ENCODE measurements around the gene DDX42. TPM values are rescaled to one million over a fixed set of nuclear protein-coding genes. Genes with fewer than 3 reads are reported as not detected.

DDX42 gene
- total RNA-seq, 1 donor from 2014 or later: 146 TPM

DNA sequence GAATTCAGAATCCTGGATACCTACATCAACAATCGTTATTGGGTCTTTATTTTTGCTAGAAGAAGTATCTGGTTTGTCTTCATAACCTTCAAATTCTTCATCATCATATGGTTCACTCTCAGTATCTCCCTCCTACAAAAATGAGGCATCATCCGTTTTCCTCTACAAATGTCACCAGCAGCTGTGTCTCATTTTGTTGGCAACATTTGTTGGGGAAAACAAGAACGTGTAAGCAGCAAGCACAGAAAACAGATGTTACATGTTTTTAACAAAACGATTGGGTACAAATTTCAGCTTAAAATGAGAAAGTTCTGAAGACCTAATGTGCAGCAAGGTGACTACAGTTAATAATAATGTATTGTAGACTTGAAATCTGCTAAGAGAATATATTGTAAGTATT is 9.3 kb upstream of the DDX42 start:
- H3K36me3 Mint-ChIP-seq (ENCODE audit: low read depth): peaks cover 60% of the 10 kb centered on the region
- no peak overlapping the region for H3K27ac Mint-ChIP-seq

DNA sequence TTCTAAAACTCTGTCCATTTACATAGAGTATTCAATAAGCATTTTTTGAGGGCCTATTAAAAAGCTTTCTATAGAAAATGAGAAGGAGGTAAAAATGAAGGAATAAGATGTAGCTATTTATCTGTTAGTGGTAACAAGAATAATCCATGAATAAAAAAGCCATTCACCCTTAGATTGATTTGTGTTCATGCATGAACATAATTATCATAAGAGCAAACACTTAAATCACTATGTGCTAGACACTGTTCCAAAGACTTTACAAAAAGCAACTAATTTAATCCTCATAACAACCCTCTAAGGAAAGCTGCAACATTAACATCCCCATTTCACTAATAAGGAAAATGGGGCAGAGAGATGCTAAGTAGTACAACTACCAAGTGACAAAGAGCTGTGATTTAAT is 7.2 kb upstream of the DDX42 start:
- intact Hi-C loops (cut with micrococcal nuclease): no loop called here
- Mint-ChIP-seq H3K4me3 (no peak overlapping the region), H3K27me3 (no peaks in the 10 kb centered on the region), H3K27ac (no peak overlapping the region), H3K36me3 (ENCODE audit: low read depth) (peaks cover 56% of the 10 kb centered on the region), H3K4me1 (peaks cover 31% of the 10 kb centered on the region), H3K9me3 (no peaks in the 10 kb centered on the region)
- no peak for DNase-seq

More for the DNA sequence above, 9.3 kb upstream of the DDX42 start:
- intact Hi-C loops (cut with micrococcal nuclease): no loop called here
- no peaks in the 10 kb centered on the region for H3K9me3 Mint-ChIP-seq
- peaks cover 24% of the 10 kb centered on the region for H3K4me1 Mint-ChIP-seq
- DNase-seq: no peak
- no peak overlapping the region for H3K4me3 Mint-ChIP-seq
- no peaks in the 10 kb centered on the region for H3K27me3 Mint-ChIP-seq

DNA sequence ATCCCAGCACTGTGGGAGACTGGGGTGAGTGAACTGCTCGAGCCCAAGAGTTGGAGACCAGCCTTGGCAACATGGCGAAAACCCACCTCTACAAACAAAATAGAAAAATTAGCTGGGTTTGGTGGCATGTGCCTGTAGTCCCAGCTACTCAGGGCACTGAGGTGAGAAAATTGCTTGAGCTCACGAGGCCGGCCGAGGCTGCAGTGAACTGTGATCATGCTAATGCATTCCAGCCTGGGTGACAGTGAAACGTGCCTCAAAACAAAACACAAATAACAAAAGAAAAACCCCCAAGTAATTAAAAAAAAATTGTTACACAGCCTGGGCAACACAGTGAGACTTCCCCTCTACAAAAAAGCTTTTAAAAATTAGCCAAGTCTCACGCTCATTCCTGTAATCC is 5.5 kb upstream of the DDX42 start:
- intact Hi-C loops (cut with micrococcal nuclease): no loop called here
- H3K36me3 Mint-ChIP-seq (ENCODE audit: low read depth): peaks cover 56% of the 10 kb centered on the region

DNA sequence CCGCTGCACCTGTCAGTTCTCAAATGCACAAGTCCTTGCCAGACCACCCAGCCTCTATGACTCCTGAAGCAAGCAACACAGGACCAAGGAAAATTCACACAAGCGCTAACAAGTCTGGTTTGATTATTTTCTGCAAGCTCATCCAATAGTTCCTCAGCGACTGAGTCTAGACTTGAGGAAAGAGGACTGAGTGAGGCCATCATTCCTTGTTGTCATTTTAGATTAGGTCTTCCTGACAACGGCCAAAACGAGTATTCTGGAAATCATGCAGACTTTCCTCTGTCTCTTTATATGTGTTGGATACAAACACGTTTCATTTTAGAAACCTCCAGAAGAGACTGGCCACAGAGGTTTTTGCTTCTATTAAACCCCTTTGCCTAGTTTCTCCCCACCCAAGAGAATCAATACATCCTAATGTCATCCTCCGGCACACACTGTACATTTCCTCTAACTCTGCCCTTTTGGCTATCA is 1.1 kb upstream of the DDX42 start:
- intact Hi-C loops (cut with micrococcal nuclease): loop anchor here (1.0 kb wide), 6 partner anchors 32 to 733 kb away; partner anchors contain the start of genes CEP95, DDX5, FTSJ3 and MAP3K3
- H3K4me1 Mint-ChIP-seq: peaks cover 42% of the 10 kb centered on the region
- no peak for DNase-seq
- peak overlapping the region; percentile 99 for H3K4me3 Mint-ChIP-seq
- no peaks in the 10 kb centered on the region for H3K9me3 Mint-ChIP-seq
- H3K27me3 Mint-ChIP-seq: peaks cover 2% of the 10 kb centered on the region
- H3K27ac Mint-ChIP-seq: peak overlapping the region; percentile 100
- H3K36me3 Mint-ChIP-seq (ENCODE audit: low read depth): peaks cover 55% of the 10 kb centered on the region

More for the DNA sequence above, 5.5 kb upstream of the DDX42 start:
- Mint-ChIP-seq H3K9me3 (no peaks in the 10 kb centered on the region), H3K4me3 (no peak overlapping the region), H3K27me3 (no peaks in the 10 kb centered on the region), H3K27ac (no peak overlapping the region), H3K4me1 (peaks cover 30% of the 10 kb centered on the region)
- DNase-seq: no peak

DNA sequence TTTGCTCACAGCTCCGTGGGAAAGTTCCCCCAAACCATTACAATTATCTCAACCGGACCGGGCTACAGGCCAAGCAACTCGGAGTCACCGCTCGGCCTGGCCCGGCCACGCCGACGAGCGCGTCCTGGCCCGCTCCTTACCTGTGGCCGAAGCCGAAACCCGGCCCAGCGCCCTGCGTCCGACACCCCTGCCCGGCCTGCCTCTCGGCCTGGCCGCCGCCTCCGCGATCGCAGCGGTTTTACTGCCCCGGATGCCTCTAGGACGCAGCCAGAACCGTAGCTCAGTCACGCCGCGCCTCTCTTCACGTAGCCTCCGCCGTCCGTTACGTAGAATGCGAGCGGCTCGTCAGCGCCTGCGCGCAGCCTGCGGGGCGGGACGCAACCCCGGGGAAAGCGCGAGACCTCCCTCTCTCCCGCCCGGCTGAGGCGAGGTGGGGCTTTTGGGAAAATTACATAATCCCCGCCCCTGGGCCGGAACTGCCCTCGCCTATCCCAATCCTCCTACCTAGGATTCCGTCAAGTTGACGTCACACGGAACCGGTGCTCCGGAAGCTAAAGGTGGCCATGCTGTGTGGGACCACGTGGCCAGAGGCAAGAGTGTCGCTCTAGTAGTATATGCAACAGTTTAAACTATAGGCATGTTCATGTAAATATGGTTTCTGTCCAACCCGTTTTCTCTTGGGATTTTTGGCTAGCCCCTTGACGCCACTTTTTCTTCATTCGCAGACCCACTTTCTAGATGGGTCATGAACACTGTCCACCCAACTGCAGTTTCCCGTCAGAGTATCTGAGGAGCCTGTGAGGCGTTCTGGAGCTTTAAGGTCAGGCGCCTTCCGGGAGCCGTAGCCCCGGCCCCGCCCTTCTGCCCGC is 464 bp upstream of the DDX42 start, which contains the start of gene CCDC47:
Gene CCDC47, minus strand, starts transcription at position 326 of the 869 bp plus-strand sequence. CDS start 7,422 bp downstream, outside the sequence.
- H3K4me3 Mint-ChIP-seq: peak within 1 kb of the TSS; percentile 99
- H3K9me3 Mint-ChIP-seq: no peaks in the 10 kb centered on the region
- H3K27ac Mint-ChIP-seq: peak within 1 kb of the TSS; percentile 100
- intact Hi-C loops (cut with micrococcal nuclease): loop anchor here (1.0 kb wide), 7 partner anchors 32 to 733 kb away; partner anchors contain the start of genes CEP95, DDX5, FTSJ3 and MAP3K3
- peaks cover 44% of the 10 kb centered on the region for H3K4me1 Mint-ChIP-seq
- peaks cover 57% of the 10 kb centered on the region for H3K36me3 Mint-ChIP-seq (ENCODE audit: low read depth)
- peaks cover 2% of the 10 kb centered on the region for H3K27me3 Mint-ChIP-seq
- DNase-seq: peak; percentile 100

DNA sequence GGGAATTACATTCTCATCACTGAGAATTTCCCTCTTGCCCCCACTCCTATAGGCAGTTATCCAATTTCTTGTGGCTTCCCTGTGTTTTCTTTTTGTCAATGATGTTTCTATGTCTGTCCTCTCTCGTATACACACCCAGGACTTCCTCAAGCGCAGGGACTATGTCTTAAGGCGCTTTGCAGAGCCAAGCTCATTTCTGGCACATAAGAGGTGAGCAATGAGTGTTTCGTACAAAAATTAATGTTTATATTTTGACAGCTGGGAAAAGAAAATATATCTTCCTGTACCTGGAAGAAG is 947 bp downstream of the DDX42 start:
- peak; percentile 74 for DNase-seq
- Mint-ChIP-seq H3K4me1 (peaks cover 49% of the 10 kb centered on the region), H3K4me3 (peak overlapping the region; percentile 99), H3K36me3 (ENCODE audit: low read depth) (peaks cover 63% of the 10 kb centered on the region), H3K27me3 (peaks cover 2% of the 10 kb centered on the region), H3K27ac (peak overlapping the region; percentile 100), H3K9me3 (no peaks in the 10 kb centered on the region)
- intact Hi-C loops (cut with micrococcal nuclease): loop anchor here (1.0 kb wide), 1 partner anchor 77 kb away; no protein-coding TSS in a partner anchor

DNA sequence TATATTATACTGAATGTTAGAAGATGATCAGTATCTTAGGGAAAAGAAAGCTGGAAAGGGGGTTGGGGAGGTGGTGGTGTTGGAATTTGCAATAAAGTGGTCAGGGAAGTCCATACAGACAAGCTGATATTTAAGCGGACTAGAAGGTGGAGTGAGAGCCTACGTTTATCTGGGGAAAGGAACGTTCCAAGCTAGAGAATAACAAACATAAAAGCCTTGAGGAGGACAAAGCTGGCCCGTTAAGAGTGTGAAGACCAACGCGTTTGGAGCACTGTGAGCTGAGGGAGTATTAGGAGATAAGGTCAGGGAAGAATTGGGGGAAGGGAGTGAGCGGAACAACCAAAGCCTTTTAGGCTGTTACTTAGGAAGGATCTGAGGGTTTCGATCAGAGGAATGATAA is 1.4 kb downstream of the DDX42 start:
- Mint-ChIP-seq H3K27ac (peak overlapping the region; percentile 100), H3K4me3 (peak overlapping the region; percentile 99), H3K36me3 (ENCODE audit: low read depth) (peaks cover 63% of the 10 kb centered on the region), H3K9me3 (no peaks in the 10 kb centered on the region), H3K4me1 (peaks cover 50% of the 10 kb centered on the region), H3K27me3 (peaks cover 2% of the 10 kb centered on the region)
- intact Hi-C loops (cut with micrococcal nuclease): no loop called here
- peak; percentile 60 for DNase-seq

DNA sequence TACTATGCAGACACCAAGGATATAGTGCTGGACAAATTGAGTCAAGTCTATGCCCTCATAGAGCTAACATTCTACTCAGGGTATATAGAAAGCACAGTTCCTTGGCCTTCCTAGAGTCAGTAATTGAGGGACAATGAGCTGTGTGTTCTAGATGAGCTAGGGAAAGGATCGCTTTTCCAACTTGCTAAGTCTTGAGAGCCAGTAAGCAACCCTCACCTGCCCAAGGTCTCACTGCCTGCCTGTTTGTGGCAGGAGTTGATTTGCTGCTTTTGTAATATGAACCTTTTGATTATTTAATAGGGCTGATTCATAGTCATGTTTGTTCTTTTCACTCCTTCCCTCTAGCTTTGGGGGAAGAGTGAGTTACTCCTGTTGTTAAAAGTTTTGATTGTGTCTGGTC is 6.5 kb downstream of the DDX42 start:
- no peak overlapping the region for H3K4me3 Mint-ChIP-seq
- intact Hi-C loops (cut with micrococcal nuclease): no loop called here
- H3K27ac Mint-ChIP-seq: no peak overlapping the region
- no peaks in the 10 kb centered on the region for H3K27me3 Mint-ChIP-seq
- H3K36me3 Mint-ChIP-seq (ENCODE audit: low read depth): peaks cover 53% of the 10 kb centered on the region
- peaks cover 53% of the 10 kb centered on the region for H3K4me1 Mint-ChIP-seq
- no peaks in the 10 kb centered on the region for H3K9me3 Mint-ChIP-seq
- DNase-seq: no peak

DNA sequence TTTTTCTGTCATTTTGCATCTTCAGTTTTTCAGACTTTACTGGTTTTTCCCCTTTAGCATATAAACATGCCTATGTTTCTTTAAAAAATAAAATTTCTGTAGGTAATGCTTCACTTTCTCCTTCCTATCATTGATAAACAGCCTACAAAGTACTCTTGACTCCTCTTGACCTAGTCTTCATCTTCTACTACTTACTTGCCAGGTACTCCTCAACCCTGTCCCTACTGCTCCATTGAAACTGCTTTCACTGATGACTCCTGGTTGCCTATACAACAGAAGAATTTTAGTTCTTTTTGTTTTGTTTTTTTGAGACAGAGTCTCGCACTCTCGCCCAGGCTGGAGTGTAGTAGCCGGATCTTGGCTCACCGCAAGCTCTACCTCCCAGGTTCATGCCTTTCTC is 7.0 kb downstream of the DDX42 start:
- peaks cover 54% of the 10 kb centered on the region for H3K36me3 Mint-ChIP-seq (ENCODE audit: low read depth)

DNA sequence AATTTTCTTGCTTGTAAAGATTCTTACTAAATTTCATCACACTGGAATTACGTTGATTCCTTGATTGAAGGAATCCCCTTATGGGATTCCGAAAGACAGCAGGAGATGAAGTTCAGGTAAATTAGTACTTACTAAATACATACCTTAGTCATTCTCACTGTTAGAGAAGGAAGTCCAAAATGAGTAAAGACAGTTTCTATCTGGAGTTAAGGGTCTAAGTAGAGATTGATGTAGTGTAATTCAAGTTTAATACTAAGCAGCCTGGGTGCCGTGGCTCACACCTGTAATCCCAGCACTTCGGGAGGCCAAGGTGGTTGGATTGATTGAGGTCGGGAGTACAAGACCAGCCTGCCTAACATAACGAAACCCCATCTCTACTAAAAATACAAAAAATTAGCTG is 9.6 kb downstream of the DDX42 start:
- Mint-ChIP-seq H3K36me3 (ENCODE audit: low read depth) (peaks cover 55% of the 10 kb centered on the region), H3K27ac (peak overlapping the region; percentile 37), H3K9me3 (no peaks in the 10 kb centered on the region), H3K4me1 (peaks cover 39% of the 10 kb centered on the region), H3K27me3 (no peaks in the 10 kb centered on the region), H3K4me3 (peak overlapping the region; percentile 19)
- no peak for DNase-seq
- intact Hi-C loops (cut with micrococcal nuclease): no loop called here

More for the DNA sequence above, 7.0 kb downstream of the DDX42 start:
- Mint-ChIP-seq H3K4me3 (no peak overlapping the region), H3K9me3 (no peaks in the 10 kb centered on the region), H3K27ac (no peak overlapping the region), H3K4me1 (peaks cover 54% of the 10 kb centered on the region), H3K27me3 (no peaks in the 10 kb centered on the region)
- intact Hi-C loops (cut with micrococcal nuclease): no loop called here
- DNase-seq: no peak

DNA sequence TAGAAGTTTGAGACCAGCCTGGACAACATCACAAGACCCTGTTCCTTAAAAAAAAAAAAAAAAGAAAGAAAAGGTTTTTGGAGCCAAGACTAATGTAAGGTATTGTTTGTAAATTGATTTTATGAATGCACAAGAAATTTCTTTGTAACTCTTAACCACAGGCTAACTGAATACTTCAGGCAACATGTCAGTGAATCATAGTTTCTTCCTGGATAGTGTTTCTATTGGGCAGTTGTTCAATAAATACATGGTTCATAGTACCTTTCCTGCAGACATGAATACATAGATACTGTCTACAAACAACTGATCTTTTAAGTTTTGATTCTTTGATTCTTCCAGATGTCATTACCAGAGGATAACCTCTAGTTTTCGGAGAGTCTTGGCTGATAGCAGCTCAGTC is 11.6 kb downstream of the DDX42 start:
- Mint-ChIP-seq H3K27ac (peak overlapping the region; percentile 20), H3K36me3 (ENCODE audit: low read depth) (peaks cover 54% of the 10 kb centered on the region), H3K4me3 (no peak overlapping the region), H3K4me1 (peaks cover 32% of the 10 kb centered on the region), H3K9me3 (no peaks in the 10 kb centered on the region), H3K27me3 (no peaks in the 10 kb centered on the region)
- DNase-seq: no peak
- intact Hi-C loops (cut with micrococcal nuclease): no loop called here

DNA sequence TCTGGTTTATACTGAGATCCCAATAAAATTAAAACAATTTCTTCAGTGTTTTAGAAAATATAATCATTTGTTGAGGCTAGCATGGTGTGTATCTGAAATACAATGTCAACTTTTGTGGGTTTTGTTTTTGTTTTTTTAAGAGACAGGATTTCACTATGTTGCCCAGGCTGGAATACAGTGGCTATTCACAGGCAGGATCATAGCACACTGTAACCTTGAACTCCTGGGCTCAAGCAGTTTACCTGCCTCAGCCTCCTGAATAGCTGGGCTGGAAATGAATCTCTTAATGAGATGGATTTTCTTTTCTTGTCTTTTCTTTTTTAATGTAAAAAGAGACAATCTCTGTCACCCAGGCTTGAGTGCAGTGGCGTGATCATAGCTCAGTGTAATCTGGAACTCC is 12.1 kb downstream of the DDX42 start:
- intact Hi-C loops (cut with micrococcal nuclease): no loop called here
- Mint-ChIP-seq H3K36me3 (ENCODE audit: low read depth) (peaks cover 49% of the 10 kb centered on the region), H3K9me3 (no peaks in the 10 kb centered on the region), H3K4me3 (no peak overlapping the region), H3K4me1 (peaks cover 26% of the 10 kb centered on the region), H3K27ac (no peak overlapping the region), H3K27me3 (no peaks in the 10 kb centered on the region)
- no peak for DNase-seq

DNA sequence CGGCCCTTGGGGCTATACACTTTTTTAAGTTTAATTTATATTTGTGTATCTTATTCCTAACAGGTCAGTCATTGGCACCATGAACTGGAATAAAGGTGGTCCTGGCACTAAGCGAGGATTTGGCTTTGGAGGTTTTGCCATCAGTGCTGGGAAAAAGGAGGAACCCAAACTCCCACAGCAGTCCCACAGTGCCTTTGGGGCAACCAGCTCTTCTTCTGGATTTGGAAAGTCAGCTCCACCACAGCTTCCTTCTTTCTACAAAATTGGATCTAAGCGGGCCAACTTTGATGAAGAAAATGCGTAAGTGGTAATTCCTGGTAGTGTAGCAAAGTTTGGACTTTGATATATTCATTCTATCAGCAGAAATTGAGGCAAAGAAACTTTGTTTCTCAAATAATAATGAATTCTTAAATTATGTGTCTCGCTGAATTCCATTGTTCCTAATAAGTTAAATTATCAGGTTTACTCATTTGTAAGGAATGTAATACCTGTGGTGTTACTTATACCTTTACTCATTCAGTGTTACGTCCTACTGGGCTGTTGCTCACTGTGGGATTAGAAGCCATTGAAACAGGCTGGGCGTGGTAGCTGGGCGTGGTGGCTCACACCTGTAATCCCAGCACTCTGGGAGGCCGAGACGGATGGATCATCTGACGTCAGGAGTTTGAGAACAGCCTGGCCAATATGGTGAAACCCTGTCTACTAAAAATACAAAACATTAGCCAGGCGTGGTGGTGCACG is 13.2 kb downstream of the DDX42 start:
- no peaks in the 10 kb centered on the region for H3K9me3 Mint-ChIP-seq
- intact Hi-C loops (cut with micrococcal nuclease): no loop called here
- peaks cover 23% of the 10 kb centered on the region for H3K4me1 Mint-ChIP-seq
- no peak for DNase-seq
- no peaks in the 10 kb centered on the region for H3K27me3 Mint-ChIP-seq
- no peak overlapping the region for H3K4me3 Mint-ChIP-seq
- peaks cover 48% of the 10 kb centered on the region for H3K36me3 Mint-ChIP-seq (ENCODE audit: low read depth)
- no peak overlapping the region for H3K27ac Mint-ChIP-seq

DNA sequence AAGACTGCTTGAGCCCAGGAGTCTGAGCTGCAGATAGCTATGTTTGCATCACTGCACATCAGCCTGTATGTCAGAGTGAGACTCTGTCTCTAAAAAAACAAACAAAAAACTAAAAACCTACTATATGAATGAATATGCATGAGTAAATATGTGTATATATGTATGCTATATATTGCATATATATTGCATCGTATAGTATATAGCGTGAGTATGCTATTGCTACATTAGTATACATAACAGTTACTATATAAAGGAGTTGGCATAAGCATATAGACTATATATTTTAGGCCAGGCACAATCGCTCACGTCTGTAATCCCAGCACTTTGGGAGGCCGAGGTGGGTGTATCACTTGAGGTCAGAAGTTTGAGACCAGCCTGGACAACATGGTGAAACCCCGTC is 16.1 kb downstream of the DDX42 start:
- Mint-ChIP-seq H3K36me3 (ENCODE audit: low read depth) (peaks cover 55% of the 10 kb centered on the region), H3K4me3 (no peak overlapping the region), H3K9me3 (no peaks in the 10 kb centered on the region), H3K27ac (no peak overlapping the region), H3K4me1 (peaks cover 13% of the 10 kb centered on the region), H3K27me3 (no peaks in the 10 kb centered on the region)
- intact Hi-C loops (cut with micrococcal nuclease): no loop called here
- no peak for DNase-seq
